B cell (primary cell): ENCODE results near the gene DBP.

Experiments
- CTCF ChIP-seq: fragments of 200-600 bp; IDR thresholded peaks from one replicate; pipeline ENCODE4 v1.8.0; 2022; ENCODE audit warnings: antibody characterized with exemption, mild to moderate bottlenecking
- EZH2 ChIP-seq: IDR thresholded peaks from 2 replicates; pipeline ENCODE4 v1.6.1; 2012; ENCODE audit warnings: borderline replicate concordance, low read depth, mild to moderate bottlenecking, moderate library complexity, low read length; ENCODE audit not compliant: insufficient read depth, poor library complexity, severe bottlenecking

- TF ChIP-seq CTCF: no peak
- no peak for TF ChIP-seq EZH2
Observed at GRCh38 chr19:48651683-48652048, 14.5 kb upstream of the DBP start.
